Urinary bladder (tissue), 4 donors: Measurements from ENCODE around the gene ANXA6. TPM values are rescaled to one million over a fixed set of nuclear protein-coding genes. Genes with fewer than 3 reads are reported as not detected.
"Not testable (repeated sequence)": the region's sequence is repeated elsewhere in the genome, so short reads cannot be mapped to it uniquely, and the experiment has no call there.

ENCODE experiments used
- DNase-seq: peaks from one replicate; pipeline ENCODE4 v3.0.0-alpha.2; 2015; ENCODE audit errors: extremely low spot score
- H3K27ac ChIP-seq: one replicate; pipeline ENCODE4 v1.5.1; 2013; ENCODE audit warnings: low read depth, mild to moderate bottlenecking, moderate library complexity
- H3K36me3 ChIP-seq: one replicate; pipeline ENCODE4 v1.6.1; 2013; ENCODE audit warnings: mild to moderate bottlenecking, moderate library complexity; ENCODE audit not compliant: insufficient read depth
- H3K4me1 ChIP-seq: one replicate; pipeline ENCODE4 v1.6.1; 2013; ENCODE audit warnings: mild to moderate bottlenecking, moderate library complexity; ENCODE audit not compliant: insufficient read depth
- H3K4me3 ChIP-seq: one replicate; pipeline ENCODE4 v1.5.1; 2013; ENCODE audit warnings: low read depth, low read length
- WGBS: extraction: QIAGEN DNeasy Blood & Tissue Kit; methylation state at CpG from one replicate; pipeline ENCODE4 v1.1.7; 2013; 5-methylcytosine and 5-hydroxymethylcytosine counted together
- polyA plus RNA-seq: library from polyadenylated mRNA; stranded (reverse); fragments of 200-250 nt; gene quantifications from one replicate; pipeline ENCODE4 v1.2.3, GENCODE V29; 2013
- total RNA-seq: library from RNA; depleted of rRNA; stranded (reverse); fragments of >200 nt; gene quantifications from one replicate; pipeline ENCODE4 v1.2.3, GENCODE V29; 2014
- donor health status: healthy with polysubstance abuse.
- donor health status: healthy.

The ANXA6 gene
- total and polyA plus RNA-seq, 2 donors: 275 to 426 TPM

DNA sequence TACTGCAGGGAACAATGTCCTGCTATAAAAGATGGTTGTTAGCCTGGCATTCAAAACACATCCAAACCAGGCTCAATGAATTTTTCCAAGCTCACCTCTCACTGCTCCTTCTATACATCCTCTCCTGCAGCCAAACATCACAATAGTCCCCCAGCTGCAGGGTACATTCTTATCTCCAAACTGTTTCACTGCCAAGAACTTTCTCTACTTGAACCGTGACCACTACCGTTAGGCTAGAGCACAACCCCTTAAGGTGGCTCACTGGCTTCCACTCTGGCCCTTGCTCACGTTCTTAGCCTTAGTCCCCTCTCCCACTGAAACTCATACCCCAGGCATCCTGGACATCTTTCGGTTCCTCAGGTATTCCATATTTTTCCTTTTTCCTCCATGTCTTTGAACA lies 29.0 kb upstream of the ANXA6 start:
- H3K4me1 ChIP-seq: no peaks in the 10 kb centered on the region
- H3K4me3 ChIP-seq: no peak overlapping the region
- peaks cover 3% of the 10 kb centered on the region for H3K36me3 ChIP-seq
- no peak for DNase-seq
- WGBS: 73% methylated on average over 4 of the region's 4 CpGs
- no peak overlapping the region for H3K27ac ChIP-seq

DNA sequence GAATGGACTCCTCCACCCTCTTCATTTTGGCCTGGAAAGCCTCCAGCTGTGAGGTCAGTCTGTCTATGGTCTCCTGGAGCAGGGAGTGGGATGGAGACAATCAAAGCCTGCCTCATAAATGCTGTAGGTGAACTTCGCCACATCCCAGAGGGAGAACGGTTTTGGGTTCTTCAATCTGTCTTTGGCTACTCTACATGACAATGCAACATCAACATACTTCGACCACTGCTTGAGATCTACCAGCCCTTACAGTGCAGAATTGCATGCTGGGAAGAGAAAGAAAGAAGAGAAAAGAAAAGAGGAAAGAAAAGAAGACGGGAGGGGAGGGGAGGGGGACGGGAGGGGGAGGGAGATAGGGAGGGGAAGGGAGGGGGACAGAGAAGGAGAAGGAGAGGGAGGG lies 28.5 kb upstream of the ANXA6 start:
- no peaks in the 10 kb centered on the region for H3K4me1 ChIP-seq
- H3K27ac ChIP-seq: no peak overlapping the region
- DNase-seq: no peak
- H3K4me3 ChIP-seq: no peak overlapping the region
- WGBS: 64% methylated on average over 5 of the region's 5 CpGs
- peaks cover 3% of the 10 kb centered on the region for H3K36me3 ChIP-seq

DNA sequence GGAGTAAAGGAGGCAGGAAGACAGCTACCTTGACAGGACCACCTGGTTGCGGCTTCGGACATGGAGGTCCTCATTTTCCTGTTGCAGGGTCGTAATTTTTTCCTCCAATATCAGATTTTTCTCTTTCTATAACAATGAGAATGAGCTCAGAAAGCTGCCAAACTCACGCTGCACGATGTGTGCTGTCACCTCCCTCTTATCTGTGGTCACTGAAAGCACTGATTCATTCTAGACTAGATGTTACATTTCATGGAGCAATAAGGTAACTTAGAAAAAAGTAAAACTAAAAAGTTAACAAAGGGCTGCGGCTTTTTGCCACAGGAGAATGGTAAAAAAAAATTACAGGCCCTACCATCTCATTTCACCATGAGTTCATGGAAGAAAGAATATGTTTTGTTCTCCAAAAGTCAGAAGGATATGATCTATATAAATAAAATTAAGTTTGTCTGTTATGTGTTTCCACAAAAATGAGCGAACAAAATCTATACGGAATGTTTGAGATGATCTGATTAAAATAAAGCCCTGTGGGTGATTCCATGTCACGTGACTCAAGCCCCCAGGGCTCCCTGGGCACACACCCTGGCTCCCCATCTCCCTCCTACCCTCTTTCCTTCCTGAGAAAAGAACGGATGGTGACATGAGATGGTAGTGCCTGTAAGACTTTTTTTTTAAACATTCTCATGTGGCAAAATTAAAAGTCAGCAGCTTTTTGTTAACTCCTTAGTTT lies 26.9 kb upstream of the ANXA6 start:
- H3K4me3 ChIP-seq: no peak overlapping the region
- H3K36me3 ChIP-seq: peaks cover 3% of the 10 kb centered on the region
- H3K4me1 ChIP-seq: no peaks in the 10 kb centered on the region
- DNase-seq: no peak
- WGBS: 83% methylated on average over 10 of the region's 10 CpGs
- no peak overlapping the region for H3K27ac ChIP-seq

DNA sequence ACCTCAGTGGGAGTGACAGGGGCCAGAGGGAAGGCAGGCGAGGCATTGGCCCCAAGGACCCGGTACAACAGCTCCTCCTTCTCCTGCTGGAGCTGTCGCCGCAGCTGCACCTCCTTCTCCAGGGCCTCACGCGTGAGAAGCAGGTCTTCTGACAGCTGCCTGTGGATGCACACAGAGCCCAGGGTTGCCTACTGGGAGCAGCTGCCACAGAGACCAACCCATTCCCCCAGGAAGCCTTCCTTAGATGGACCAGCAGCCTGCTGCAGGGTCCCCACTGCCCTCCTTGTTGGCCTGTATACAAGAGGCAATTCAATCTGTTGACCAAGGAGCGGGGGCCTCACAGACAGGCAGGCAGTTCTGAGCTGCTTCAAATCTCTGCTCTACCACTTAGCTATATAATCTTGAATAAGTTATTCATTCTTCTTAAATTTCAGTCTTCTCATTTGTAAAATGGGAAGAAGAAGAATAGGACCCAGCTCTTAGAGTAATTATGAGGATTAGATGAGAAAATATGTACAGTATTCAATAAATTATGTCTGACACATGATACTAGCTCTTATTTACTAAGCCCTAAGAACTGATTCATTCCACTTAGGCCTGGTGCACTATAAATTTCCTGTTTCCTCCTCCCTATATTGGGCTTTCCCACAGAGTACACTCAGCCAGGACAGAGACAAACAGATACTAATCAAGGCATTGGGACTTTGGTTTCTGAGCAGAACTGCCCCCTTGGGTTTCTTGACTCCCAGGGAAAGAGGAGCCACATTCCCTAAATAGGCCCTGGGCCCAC lies 26.1 kb upstream of the ANXA6 start:
- WGBS: 76% methylated on average over 7 of the region's 7 CpGs
- Histone ChIP-seq H3K27ac (no peak overlapping the region), H3K4me3 (no peak overlapping the region), H3K4me1 (no peaks in the 10 kb centered on the region), H3K36me3 (peaks cover 6% of the 10 kb centered on the region)
- no peak for DNase-seq

DNA sequence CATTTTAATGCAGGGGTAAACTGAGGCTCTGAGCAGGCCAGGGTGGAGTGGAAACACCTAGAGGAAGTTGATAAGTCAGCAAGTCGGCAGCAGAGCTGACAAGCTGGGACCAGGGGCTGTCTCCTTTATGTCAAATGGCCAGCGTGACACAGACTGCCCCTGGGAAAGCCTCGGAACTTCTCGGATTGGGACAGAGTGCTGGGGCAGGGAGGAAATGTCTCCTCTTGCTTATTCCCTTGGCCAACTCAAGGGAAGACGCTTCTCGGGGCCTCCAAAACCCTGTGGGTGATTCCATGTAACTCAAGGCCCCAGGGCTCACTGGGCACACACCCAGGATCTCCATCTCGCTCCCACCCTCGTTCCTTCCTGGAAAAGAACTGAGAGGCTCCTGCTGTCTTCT lies 25.4 kb upstream of the ANXA6 start:
- Histone ChIP-seq H3K27ac (no peak overlapping the region), H3K36me3 (peaks cover 6% of the 10 kb centered on the region), H3K4me3 (no peak overlapping the region), H3K4me1 (no peaks in the 10 kb centered on the region)
- no peak for DNase-seq
- 82% methylated on average over 8 of the region's 8 CpGs for WGBS

DNA sequence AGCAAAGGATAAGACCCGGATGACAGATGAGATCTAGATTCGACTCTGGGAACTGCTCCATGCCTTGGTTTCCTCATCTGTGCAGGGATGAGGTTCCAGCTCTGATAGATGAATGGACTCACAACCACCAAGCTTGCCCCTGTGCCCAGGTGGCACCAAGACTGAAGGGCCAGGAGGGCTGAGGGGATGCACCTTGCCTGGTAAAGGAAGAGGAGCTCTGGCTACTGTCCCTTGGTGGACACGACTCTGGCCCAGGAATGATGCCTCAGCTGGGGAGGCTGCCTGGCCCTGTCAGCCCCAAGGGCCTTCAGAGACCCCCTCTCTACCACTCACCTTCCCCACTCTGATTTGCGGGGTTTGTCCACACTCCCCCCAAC lies 24.9 kb upstream of the ANXA6 start:
- no peaks in the 10 kb centered on the region for H3K4me1 ChIP-seq
- H3K36me3 ChIP-seq: peaks cover 6% of the 10 kb centered on the region
- DNase-seq: no peak
- no peak overlapping the region for H3K27ac ChIP-seq
- no peak overlapping the region for H3K4me3 ChIP-seq
- 74% methylated on average over 4 of the region's 4 CpGs for WGBS

DNA sequence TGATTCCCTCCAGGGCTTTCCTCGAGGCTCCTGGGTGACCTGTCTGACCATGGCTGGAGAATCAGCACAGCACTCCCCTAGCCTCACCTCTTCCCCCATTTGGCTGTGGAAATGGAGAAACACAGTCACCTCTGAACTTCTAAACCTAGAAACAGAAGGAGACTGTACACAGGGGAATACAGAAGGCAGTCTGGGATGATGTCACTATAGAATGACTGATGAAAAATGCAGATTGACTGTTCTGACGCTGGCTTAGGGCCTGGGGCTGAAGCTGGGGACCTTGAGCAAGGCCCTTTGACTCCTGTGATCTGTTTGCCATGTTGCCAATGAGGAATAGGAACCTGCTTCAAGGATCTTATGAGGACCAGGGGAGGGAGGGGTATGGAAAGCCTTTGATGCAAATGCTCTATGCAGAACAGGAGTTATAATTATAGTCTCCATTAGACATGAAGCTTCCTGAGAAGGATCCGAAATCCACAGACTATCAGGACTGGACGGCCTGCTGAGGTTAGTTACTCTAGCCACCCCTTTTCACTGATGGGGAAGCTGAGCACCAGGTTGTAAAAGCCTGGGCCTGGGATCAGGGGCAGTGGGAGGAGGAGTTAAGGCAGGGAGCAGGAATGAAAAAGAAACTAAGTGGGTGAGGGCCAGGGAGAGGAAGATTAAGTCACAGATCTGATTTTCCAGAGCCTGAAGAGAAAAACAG lies 24.4 kb upstream of the ANXA6 start:
- Histone ChIP-seq H3K36me3 (peaks cover 6% of the 10 kb centered on the region), H3K4me1 (no peaks in the 10 kb centered on the region), H3K4me3 (no peak overlapping the region), H3K27ac (no peak overlapping the region)
- 74% methylated on average over 4 of the region's 4 CpGs for WGBS
- no peak for DNase-seq

DNA sequence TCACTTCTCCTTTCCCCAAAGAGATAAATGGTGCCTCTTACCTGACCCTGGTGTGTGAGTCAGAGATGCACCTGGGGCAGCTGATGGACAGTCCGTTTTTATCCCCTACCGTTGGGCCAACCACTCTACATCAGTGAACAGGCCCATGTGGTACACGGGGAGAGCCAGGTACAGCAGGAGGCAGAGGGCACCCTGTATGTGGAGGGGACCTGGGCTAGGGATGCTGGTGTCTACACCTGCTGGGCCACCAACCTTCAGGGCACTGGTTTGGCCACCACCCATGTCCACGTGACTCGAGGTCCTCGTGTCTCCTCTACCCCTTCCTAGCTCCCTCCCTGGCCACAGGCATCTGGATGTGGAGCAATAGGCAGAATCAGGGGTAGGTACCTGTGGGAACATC lies 22.7 kb upstream of the ANXA6 start:
- no peak for DNase-seq
- Histone ChIP-seq H3K27ac (no peak overlapping the region), H3K36me3 (peaks cover 3% of the 10 kb centered on the region), H3K4me1 (no peaks in the 10 kb centered on the region), H3K4me3 (no peak overlapping the region)
- WGBS: 77% methylated on average over 6 of the region's 6 CpGs

DNA sequence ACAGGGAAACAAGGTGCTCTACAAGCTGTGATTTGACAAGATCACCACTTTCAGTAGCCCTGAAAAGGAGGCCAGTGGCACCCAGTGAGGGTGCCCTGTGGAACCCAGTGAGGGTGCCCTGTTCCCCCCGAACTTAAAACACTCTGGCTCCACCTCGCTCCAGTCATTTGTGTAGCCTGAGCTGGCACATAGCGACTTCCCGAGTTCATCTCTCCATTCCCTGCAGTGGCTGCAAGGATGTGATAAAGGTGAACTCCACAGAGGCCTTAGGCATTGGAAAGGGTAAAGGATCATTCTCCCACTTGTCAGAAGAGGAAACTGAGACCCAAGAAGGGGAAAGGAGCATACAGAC lies 21.9 kb upstream of the ANXA6 start:
- H3K36me3 ChIP-seq: peaks cover 3% of the 10 kb centered on the region
- no peak overlapping the region for H3K4me3 ChIP-seq
- no peak for DNase-seq
- 91% methylated on average over 4 of the region's 4 CpGs for WGBS
- H3K4me1 ChIP-seq: no peaks in the 10 kb centered on the region
- no peak overlapping the region for H3K27ac ChIP-seq

DNA sequence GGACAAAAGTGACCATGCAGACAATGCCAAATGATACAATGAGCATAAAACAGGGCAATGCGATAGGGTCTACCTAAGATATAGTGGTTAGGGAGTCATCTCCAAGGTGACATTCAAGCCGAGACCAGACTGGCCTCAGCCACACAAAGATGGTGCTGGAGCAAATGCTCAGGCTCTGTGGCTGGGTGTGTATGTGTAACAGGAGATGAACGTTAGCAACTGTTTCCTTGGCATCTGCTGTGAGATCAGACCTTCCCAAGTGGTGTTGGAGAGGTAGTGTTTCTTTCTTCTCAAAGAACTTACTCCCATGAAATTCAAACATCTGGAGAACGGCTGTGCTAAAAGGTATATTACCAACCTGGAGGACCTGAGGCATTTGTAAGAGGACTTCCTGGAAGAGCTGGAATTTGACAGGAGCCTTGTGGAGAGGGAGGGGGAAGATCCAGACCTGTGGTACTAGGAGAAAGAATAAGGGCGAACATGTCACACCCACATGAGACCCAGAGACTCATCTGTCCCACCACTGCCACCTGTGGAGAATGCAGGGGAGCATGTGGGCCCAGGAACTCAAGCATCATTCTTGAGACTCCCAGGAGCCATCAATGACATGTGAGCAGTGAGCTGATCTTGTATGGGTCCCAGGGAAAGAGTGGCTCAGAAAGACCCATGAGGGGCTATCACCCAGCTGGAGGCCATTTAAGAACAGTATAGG lies 21.4 kb upstream of the ANXA6 start:
- no peak overlapping the region for H3K27ac ChIP-seq
- H3K36me3 ChIP-seq: peaks cover 3% of the 10 kb centered on the region
- no peaks in the 10 kb centered on the region for H3K4me1 ChIP-seq
- WGBS: 85% methylated on average over 5 of the region's 5 CpGs
- no peak for DNase-seq
- H3K4me3 ChIP-seq: no peak overlapping the region

DNA sequence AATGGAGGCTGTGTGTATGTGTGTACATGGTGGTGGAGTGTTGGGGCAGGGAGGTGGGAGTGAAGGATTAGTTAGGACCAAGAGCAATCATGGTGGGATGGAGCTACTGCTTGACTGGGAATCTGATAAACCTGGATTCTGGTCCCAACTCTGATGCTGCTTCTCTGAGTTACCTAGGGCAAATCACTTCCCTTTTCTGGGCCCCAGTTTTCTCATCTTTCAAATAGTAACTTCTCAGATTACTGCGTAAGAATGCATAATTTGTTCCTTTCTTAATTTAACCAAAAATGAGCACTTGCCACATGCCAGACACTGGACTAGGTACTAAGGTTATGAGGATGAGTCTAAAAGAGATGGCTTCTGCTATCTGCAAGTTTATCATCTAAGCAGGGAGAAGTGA lies 20.8 kb upstream of the ANXA6 start:
- H3K4me1 ChIP-seq: no peaks in the 10 kb centered on the region
- no peak overlapping the region for H3K27ac ChIP-seq
- H3K4me3 ChIP-seq: no peak overlapping the region
- DNase-seq: no peak
- WGBS: 94% methylated on average over 1 of the region's 1 CpG
- H3K36me3 ChIP-seq: peaks cover 3% of the 10 kb centered on the region

DNA sequence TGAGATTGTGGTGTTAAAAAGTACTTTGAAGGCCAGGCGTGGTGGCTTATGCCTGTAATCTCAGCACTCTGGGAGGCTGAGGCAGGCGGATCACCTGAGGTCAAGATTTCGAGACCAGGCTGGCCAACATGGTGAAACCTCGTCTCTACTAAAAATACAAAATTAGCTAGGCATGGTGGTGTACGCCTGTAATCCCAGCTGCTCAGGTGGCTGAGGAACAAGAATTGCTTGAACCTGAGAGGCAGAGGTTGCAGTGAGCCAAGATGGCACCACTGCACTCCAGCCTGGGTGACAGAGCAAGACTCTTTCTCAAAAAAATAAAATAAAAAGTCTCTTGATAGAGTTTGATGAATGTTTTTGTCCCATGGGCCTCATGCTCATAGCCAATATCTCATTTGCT lies 18.7 kb upstream of the ANXA6 start:
- not testable (repeated sequence) for H3K4me3 ChIP-seq, DNase-seq, H3K27ac ChIP-seq, H3K36me3 ChIP-seq, H3K4me1 ChIP-seq
- WGBS: 55% methylated on average over 5 of the region's 5 CpGs

DNA sequence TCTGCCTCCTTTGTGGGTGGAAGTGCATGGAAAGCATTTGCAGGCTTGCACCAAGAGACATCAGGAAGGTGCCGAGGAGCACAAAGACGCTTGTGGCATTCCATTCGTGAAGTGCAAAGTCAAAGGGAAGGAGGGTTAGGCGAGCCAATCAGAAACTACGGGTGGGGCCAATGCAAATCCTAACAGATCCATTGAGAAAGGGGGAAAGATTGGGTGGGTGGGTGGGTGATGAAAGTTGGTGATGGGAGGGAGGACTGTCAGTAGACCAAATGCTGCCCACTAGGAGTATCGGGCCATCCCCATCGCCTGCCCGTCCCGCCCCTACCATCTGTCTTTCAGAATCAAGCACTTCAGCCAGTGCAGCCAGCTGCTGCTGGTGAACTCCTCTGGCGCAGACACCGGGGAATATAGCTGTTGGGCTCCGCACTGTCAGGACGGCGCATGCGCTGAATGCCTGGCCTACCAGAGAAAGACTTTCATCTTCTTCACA lies 17.1 kb upstream of the ANXA6 start:
- no peak for DNase-seq
- 67% methylated on average over 15 of the region's 15 CpGs for WGBS
- Histone ChIP-seq H3K27ac (no peak overlapping the region), H3K4me3 (no peak overlapping the region), H3K4me1 (no peaks in the 10 kb centered on the region), H3K36me3 (peaks cover 3% of the 10 kb centered on the region)
